Epithelial cell of esophagus (primary cell): ENCODE results near the gene MALRD1.

Experiments used
- DNase-seq: peaks from one replicate; pipeline ENCODE4 v3.0.0; 2010; ENCODE audit warnings: low read depth
- H3K4me3 ChIP-seq: 2 replicates; pipeline ENCODE4 v1.5.1; 2011; ENCODE audit warnings: mild to moderate bottlenecking, low read length, control low read depth
- TF ChIP-seq, protein P1 (sequence below): IDR thresholded peaks from 2 replicates; pipeline ENCODE4 v1.5.1; 2011; ENCODE audit warnings: low read depth, mild to moderate bottlenecking, low read length, control low read depth, inconsistent platforms; ENCODE audit not compliant: insufficient read depth; ENCODE audit errors: missing control alignments

Gene MALRD1

DNA sequence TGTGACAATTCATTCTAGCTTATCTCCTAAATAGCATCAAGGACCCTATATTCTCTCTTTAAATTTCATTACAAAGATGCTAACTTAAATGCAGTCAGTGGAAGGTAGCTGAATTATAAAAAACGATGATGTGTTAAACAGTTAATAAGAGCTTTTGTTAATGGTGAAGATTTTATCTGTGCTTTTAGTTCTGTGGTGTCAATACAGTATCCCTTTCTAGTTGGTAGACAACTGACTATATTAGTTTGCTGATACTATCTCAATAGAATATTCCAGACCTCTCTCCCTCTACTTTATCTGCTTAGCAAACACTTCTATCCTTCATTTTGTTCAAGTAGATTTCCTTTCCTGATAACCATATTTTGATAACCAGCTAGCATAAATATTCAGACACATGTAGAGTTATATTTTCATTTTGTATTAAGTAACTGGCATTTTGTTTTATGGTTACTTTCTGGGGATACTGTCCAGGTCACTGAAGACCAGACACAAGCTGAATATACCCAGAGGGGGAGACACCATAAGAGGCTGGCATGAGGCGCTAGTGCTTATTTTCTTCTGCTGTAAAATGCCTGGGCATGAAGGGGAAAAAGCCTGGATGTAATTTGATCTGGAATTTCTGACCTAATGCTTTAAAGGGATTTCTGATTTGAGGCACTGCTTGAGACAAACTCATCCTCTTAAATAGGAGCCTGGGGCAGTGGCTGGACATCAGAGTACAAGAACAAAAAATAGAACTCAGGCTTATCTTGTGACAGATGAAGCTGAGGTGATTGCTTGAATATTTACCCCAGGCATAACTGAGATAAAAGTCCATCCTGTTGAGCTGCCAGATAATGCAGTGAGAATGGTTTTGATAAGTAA, 197.5 kb downstream of the MALRD1 start:
- no peak overlapping the region for H3K4me3 ChIP-seq
- DNase-seq, result no peak
- TF ChIP-seq, protein P1, sequence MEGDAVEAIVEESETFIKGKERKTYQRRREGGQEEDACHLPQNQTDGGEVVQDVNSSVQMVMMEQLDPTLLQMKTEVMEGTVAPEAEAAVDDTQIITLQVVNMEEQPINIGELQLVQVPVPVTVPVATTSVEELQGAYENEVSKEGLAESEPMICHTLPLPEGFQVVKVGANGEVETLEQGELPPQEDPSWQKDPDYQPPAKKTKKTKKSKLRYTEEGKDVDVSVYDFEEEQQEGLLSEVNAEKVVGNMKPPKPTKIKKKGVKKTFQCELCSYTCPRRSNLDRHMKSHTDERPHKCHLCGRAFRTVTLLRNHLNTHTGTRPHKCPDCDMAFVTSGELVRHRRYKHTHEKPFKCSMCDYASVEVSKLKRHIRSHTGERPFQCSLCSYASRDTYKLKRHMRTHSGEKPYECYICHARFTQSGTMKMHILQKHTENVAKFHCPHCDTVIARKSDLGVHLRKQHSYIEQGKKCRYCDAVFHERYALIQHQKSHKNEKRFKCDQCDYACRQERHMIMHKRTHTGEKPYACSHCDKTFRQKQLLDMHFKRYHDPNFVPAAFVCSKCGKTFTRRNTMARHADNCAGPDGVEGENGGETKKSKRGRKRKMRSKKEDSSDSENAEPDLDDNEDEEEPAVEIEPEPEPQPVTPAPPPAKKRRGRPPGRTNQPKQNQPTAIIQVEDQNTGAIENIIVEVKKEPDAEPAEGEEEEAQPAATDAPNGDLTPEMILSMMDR, result no peak

DNA sequence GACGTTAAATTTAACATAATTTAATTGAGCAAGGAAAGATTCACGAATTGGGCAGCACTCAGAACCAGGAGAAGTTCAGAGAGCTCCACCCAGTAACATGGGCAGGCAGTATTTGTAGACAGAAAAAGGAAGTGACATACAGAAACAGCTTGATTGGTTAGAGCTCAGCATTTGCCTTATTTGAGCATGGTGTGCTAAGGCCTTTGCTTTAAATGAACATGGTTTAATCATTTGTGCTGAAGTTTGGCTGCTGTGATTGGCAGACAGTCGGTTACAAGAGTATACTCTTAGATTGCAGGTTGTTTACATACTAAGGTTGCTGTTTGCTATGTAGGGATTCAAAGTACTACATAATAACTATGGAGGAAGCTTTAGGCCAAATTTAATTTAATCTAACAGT, 199.2 kb downstream of the MALRD1 start:
- TF ChIP-seq, protein P1, result no peak
- no peak overlapping the region for H3K4me3 ChIP-seq
- DNase-seq, result no peak

DNA sequence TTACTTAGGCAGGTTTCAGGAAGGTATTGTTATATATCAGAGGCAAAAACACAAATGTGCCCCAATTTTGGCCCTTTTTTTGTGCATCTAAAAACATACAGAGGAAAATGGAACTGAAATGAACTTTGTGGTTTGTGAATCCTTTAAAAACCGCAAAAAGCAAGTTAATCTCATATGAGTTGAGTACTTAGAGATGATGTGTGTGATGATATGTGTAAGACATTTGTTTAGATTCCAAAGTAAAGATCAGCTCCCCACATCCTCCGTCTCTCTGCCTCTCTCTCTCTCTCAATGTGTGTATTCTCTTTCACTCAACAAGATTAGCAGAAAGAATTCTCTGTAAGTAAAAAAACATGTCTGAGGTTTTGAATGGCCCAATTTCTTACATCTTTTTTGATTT, 201.9 kb downstream of the MALRD1 start:
- no peak overlapping the region for H3K4me3 ChIP-seq
- TF ChIP-seq, protein P1, result no peak
- DNase-seq, result no peak

DNA sequence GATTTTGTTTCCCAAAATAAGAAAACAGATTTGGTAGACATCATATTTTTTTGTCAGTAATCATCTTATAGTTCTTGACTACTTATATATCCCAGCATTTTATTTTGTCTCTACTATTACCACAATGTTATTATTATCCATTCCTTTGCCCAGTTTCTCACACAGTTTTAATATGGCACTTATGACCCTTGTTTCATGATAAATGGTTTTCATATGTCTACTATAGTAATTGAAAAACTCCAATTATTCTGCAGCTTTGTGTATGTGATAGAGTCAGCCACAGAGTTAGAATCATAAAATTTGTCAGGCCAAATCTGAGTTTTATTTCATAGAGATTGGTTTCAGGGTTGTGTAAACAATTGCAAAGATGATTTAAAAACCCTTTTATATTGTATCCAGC, 203.9 kb downstream of the MALRD1 start:
- no peak for DNase-seq
- no peak overlapping the region for H3K4me3 ChIP-seq
- TF ChIP-seq, protein P1, result no peak

DNA sequence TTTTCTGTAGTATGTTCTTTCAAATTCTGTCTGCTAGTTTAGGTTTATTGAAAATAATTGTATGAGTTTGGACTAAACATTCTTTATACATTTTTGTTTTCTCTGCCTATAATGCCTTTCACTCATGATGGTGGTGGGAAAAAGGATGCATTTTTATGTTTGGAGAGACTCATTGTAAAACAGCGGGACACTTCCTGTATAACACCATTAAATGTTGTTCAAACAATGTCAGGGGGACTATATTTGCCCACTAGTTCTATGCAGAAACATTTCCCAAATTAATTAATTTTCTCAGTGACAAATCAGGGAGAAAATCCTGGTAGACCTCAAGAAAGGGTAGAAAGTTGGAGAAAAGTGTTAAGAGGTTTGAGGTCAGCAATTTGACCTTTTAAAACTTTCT, 207.7 kb downstream of the MALRD1 start:
- no peak for DNase-seq
- no peak overlapping the region for H3K4me3 ChIP-seq

DNA sequence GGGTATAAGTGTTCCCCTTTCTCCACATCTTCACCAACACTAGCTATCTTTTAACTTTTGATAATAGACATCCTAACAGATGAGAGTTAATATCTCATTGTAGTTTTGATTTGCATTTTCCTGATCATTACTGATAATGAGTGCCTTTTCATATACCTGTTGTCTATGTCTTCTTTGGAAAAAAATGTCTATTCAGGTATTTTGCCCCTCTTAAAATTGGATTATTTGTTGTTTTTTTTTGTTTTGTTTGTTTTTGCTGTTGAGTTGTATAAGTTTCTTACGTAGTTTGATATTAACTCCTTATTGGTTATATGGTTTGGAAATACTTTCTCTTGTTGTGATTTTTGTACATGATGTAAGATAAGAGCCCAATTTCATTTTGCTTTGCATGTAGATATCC, 214.7 kb downstream of the MALRD1 start:
- TF ChIP-seq, protein P1, result no peak
- H3K4me3 ChIP-seq, result no peak overlapping the region
- no peak for DNase-seq

More for the DNA sequence above, 207.7 kb downstream of the MALRD1 start:
- TF ChIP-seq, protein P1, result no peak

DNA sequence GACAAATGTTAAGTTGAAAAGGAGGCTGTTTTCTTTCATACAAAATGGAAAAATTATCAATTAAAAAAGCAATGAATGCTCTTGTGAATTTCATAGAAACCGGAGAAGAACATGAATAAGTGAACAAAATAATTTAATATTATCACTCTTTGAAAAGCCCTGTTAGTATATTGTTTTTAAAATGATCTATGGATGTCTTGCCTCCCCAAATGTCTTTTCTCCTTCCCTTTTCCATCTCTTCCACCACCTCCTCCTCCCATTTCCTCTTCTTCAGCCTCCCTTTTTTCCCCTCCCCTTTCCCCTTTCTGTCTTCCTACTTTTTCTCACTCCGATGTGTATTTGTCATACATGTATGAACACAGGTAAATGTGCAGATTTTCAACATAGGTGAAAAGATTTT, 234.7 kb downstream of the MALRD1 start:
- TF ChIP-seq, protein P1, result no peak
- no peak overlapping the region for H3K4me3 ChIP-seq
- no peak for DNase-seq
